ENCODE results near the gene FLNB. TPM values are rescaled to one million over a fixed set of nuclear protein-coding genes. Genes with fewer than 3 reads are reported as not detected.

FLNB gene
- total RNA-seq, 1 donor from 2014 or later: 103 TPM

DNA sequence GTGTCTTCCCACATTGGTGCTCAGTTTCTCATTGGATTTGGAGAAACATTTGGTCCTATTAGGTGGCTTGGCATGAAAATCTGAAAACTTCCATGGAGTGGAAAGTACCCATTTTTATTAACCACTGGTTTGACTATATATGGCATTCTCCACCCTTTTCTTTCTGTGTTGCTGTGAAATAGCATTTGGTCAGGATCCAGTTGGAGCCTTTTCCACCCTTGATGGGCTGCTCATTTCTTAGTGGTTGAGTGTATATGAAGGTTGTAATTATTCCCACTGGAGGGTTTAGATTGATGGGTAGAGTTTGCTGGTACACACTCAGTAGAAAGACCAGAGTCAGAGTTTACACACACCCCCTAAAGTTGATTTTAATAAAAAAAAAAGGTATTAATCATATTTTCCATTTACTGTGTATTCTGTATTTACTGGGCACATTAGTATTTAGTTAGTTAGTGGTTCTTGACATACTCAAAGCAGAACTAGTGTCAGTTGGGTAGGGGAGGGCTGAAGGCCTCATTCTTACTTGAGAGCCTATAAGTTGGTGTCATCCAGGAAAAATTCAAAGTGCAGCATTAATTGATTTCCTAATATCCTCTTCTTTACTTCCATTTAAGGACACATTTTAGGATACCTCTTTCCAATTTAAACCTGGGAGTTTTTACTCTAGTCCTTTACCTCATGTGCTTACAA lies 69.5 kb downstream of the FLNB start:
- no peak for TF ChIP-seq CTCF (IDR thresholded peaks at IDR 0.05; ENCODE audit: unreplicated experiment)
- H3K27ac Mint-ChIP-seq: no peak overlapping the region
- peaks cover 4% of the 10 kb centered on the region for H3K4me1 Mint-ChIP-seq (ENCODE audit: low read depth)
- no peak overlapping the region for H3K4me3 Mint-ChIP-seq (ENCODE audit: low read depth)
- H3K27me3 Mint-ChIP-seq: no peaks in the 10 kb centered on the region
- H3K36me3 Mint-ChIP-seq (ENCODE audit: insufficient read depth): peaks cover 15% of the 10 kb centered on the region
- DNase-seq (ENCODE audit: low spot score, unreplicated experiment): no peak
- H3K9me3 Mint-ChIP-seq (ENCODE audit: low read depth): no peaks in the 10 kb centered on the region

GRCh38 chr3:58078610-58079009 lies 70.4 kb downstream of the FLNB start:
- TF ChIP-seq CTCF (IDR thresholded peaks at IDR 0.05; ENCODE audit: unreplicated experiment): no peak
- Mint-ChIP-seq H3K9me3 (ENCODE audit: low read depth) (no peaks in the 10 kb centered on the region), H3K4me1 (ENCODE audit: low read depth) (peaks cover 4% of the 10 kb centered on the region), H3K27ac (no peak overlapping the region), H3K27me3 (no peaks in the 10 kb centered on the region), H3K36me3 (ENCODE audit: insufficient read depth) (peaks cover 15% of the 10 kb centered on the region), H3K4me3 (ENCODE audit: low read depth) (no peak overlapping the region)
- no peak for DNase-seq (ENCODE audit: low spot score, unreplicated experiment)

DNA sequence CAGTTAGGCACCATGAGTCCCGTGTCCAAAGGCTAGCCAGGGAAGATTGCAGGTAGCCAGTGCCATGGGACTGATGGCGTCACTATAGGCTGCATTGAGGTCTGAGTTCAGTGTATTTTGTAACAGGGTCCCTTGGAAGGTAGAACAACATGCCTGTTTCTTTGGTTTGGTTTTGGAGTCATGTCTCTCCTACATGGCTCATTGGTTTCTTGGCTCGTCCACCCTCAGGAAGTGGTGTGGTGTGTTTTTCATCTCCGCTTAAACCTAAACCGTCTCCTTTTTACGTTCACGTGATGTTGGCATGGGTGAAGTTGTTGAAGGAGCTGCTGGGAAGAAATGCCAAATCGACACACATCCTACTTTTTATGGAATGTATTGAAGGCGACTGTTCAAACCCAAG lies 71.6 kb downstream of the FLNB start:
- Mint-ChIP-seq H3K36me3 (ENCODE audit: insufficient read depth) (peaks cover 18% of the 10 kb centered on the region), H3K27me3 (no peaks in the 10 kb centered on the region), H3K4me1 (ENCODE audit: low read depth) (peaks cover 6% of the 10 kb centered on the region), H3K9me3 (ENCODE audit: low read depth) (no peaks in the 10 kb centered on the region), H3K27ac (no peak overlapping the region), H3K4me3 (ENCODE audit: low read depth) (no peak overlapping the region)
- no peak for DNase-seq (ENCODE audit: low spot score, unreplicated experiment)
- no peak for TF ChIP-seq CTCF (IDR thresholded peaks at IDR 0.05; ENCODE audit: unreplicated experiment)

DNA sequence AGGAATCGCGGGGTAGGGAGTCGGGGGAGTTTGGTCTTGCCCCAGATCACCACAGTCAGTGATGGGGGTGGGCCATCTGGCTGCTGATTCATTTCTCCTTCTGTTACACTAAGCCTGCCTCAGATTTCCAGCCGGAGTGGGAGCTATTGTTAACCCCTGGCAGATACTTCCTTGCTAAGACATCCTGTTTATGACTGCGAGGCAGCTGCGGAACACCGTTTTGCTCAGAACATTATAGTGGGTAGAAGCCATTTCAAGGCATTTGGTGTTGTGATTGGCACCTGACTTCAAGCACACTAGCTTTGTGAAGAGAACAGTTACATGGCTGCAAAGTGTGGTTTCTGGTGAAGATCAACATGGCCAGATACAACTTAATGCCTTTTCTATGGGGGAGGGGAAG lies 73.8 kb downstream of the FLNB start:
- no peak for DNase-seq (ENCODE audit: low spot score, unreplicated experiment)
- Mint-ChIP-seq H3K4me1 (ENCODE audit: low read depth) (peaks cover 1% of the 10 kb centered on the region), H3K9me3 (ENCODE audit: low read depth) (no peaks in the 10 kb centered on the region), H3K27me3 (no peaks in the 10 kb centered on the region), H3K4me3 (ENCODE audit: low read depth) (no peak overlapping the region), H3K27ac (no peak overlapping the region), H3K36me3 (ENCODE audit: insufficient read depth) (peaks cover 22% of the 10 kb centered on the region)
- no peak for TF ChIP-seq CTCF (IDR thresholded peaks at IDR 0.05; ENCODE audit: unreplicated experiment)

DNA sequence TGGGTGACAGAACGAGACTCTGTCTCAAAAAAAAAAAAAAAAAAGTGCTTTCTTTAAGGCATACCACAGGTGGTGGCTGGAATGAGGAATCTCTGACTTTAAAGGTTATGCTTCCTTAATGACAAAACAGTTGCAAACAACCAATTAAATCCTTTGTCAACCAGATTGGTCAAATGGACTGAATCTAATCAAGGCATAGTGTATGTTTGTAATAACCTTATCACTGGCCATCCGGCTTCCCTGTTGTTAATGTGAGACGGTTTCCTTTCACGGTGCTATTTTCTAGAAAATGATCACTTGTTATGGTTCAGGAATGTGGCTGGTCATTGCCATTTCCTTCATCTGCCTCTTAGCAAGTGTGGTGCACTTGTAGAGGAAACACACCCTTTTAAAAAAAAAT lies 75.9 kb downstream of the FLNB start:
- peaks cover 1% of the 10 kb centered on the region for H3K4me1 Mint-ChIP-seq (ENCODE audit: low read depth)
- no peak for TF ChIP-seq CTCF (IDR thresholded peaks at IDR 0.05; ENCODE audit: unreplicated experiment)
- no peaks in the 10 kb centered on the region for H3K9me3 Mint-ChIP-seq (ENCODE audit: low read depth)
- H3K27me3 Mint-ChIP-seq: no peaks in the 10 kb centered on the region
- no peak for DNase-seq (ENCODE audit: low spot score, unreplicated experiment)
- H3K27ac Mint-ChIP-seq: no peak overlapping the region
- peaks cover 21% of the 10 kb centered on the region for H3K36me3 Mint-ChIP-seq (ENCODE audit: insufficient read depth)
- no peak overlapping the region for H3K4me3 Mint-ChIP-seq (ENCODE audit: low read depth)

Data from progenitor cell of endocrine pancreas (in vitro differentiated cells).